Epithelial cell of esophagus (primary cell): ENCODE data around the gene PIP4K2A.

ENCODE experiments used
- DNase-seq: peaks from one replicate; pipeline ENCODE4 v3.0.0; 2010; ENCODE audit warnings: low read depth
- H3K4me3 ChIP-seq: 2 replicates; pipeline ENCODE4 v1.5.1; 2011; ENCODE audit warnings: mild to moderate bottlenecking, low read length, control low read depth
- CTCF ChIP-seq: IDR thresholded peaks from 2 replicates; pipeline ENCODE4 v1.5.1; 2011; ENCODE audit warnings: low read depth, mild to moderate bottlenecking, low read length, control low read depth, inconsistent platforms; ENCODE audit not compliant: insufficient read depth; ENCODE audit errors: missing control alignments

The PIP4K2A gene

GRCh38 chr10:22704942-22705341, 9.4 kb downstream of the PIP4K2A start:
- no peak for TF ChIP-seq CTCF
- H3K4me3 ChIP-seq: no peak overlapping the region
- no peak for DNase-seq

- no peak for TF ChIP-seq CTCF
- no peak overlapping the region for H3K4me3 ChIP-seq
- DNase-seq: no peak
Observed at GRCh38 chr10:22704471-22704911, 9.9 kb downstream of the PIP4K2A start.

- TF ChIP-seq CTCF: no peak
- no peak for DNase-seq
- no peak overlapping the region for H3K4me3 ChIP-seq
Observed at GRCh38 chr10:22702348-22702747, 12.0 kb downstream of the PIP4K2A start.

GRCh38 chr10:22701132-22701826, 13.1 kb downstream of the PIP4K2A start:
- H3K4me3 ChIP-seq: no peak overlapping the region
- TF ChIP-seq CTCF: no peak
- no peak for DNase-seq

- H3K4me3 ChIP-seq: no peak overlapping the region
- no peak for TF ChIP-seq CTCF
- no peak for DNase-seq
Observed at GRCh38 chr10:22700489-22700888, 13.9 kb downstream of the PIP4K2A start.

- TF ChIP-seq CTCF: no peak
- no peak overlapping the region for H3K4me3 ChIP-seq
- no peak for DNase-seq
Observed at GRCh38 chr10:22699976-22700375, 14.4 kb downstream of the PIP4K2A start.

- TF ChIP-seq CTCF: no peak
- no peak for DNase-seq
- H3K4me3 ChIP-seq: no peak overlapping the region
Observed at GRCh38 chr10:22698941-22699440, 15.4 kb downstream of the PIP4K2A start.
